CD8-positive, alpha-beta memory T cell (primary cell): ENCODE data around the gene KDM5A. TPM values are rescaled to one million over a fixed set of nuclear protein-coding genes. Genes with fewer than 3 reads are reported as not detected.
"Not testable (repeated sequence)": the region's sequence is repeated elsewhere in the genome, so short reads cannot be mapped to it uniquely, and the experiment has no call there.

Experiments used
- CTCF ChIA-PET: fragments of 350-600 bp; sonication (Branson Sonifier 250); formaldehyde crosslinking; loops from one replicate; lab custom pipeline; 2021; ENCODE audit warnings: antibody characterized with exemption; lab: Charles Lee
- POLR2A ChIA-PET: fragments of 350-600 bp; sonication (Branson Sonifier 250); formaldehyde crosslinking; loops from one replicate; lab custom pipeline; 2021; ENCODE audit warnings: antibody characterized with exemption; lab: Charles Lee
- DNase-seq, 5 donors: peaks; one replicate each; pipeline versions ENCODE4 v3.0.0 to v3.0.0-alpha.2; 2020 to 2022; ENCODE audit warnings: mixed read lengths in 1 of 5
- H3K27ac ChIP-seq: one replicate; pipeline ENCODE4 v1.7.0; 2013; ENCODE audit warnings: low read depth, mild to moderate bottlenecking, low read length, moderate library complexity
- H3K27me3 ChIP-seq: 2 replicates; pipeline ENCODE4 v1.7.0; 2013; ENCODE audit warnings: low read length, mild to moderate bottlenecking; ENCODE audit not compliant: insufficient read depth, poor library complexity, severe bottlenecking
- H3K36me3 ChIP-seq: 2 replicates; pipeline ENCODE4 v1.7.0; 2013; ENCODE audit warnings: mild to moderate bottlenecking, low read length, moderate library complexity; ENCODE audit not compliant: insufficient read depth
- H3K4me1 ChIP-seq: 2 replicates; pipeline ENCODE4 v1.7.0; 2013; ENCODE audit warnings: mild to moderate bottlenecking, low read length, moderate library complexity; ENCODE audit not compliant: insufficient read depth
- H3K4me3 ChIP-seq: 2 replicates; pipeline ENCODE4 v1.7.0; 2013; ENCODE audit warnings: mild to moderate bottlenecking, low read length
- H3K9me3 ChIP-seq: 2 replicates; pipeline ENCODE4 v1.7.0; 2013; ENCODE audit warnings: mild to moderate bottlenecking, low read length
- H3K27ac Mint-ChIP-seq, 8 donors: one replicate each; pipeline ENCODE4 v1.8.0; 2020 to 2021; ENCODE audit warnings: mixed read lengths in 8 of 8, mild to moderate bottlenecking in 6 of 8, inconsistent platforms in 3 of 8, moderate library complexity in 3 of 8
- H3K27me3 Mint-ChIP-seq, 2 donors: one replicate each; pipeline ENCODE4 v1.8.0; 2020 to 2021; ENCODE audit warnings: mixed read lengths in 2 of 2, mild to moderate bottlenecking in 1 of 2, moderate library complexity in 1 of 2
- H3K36me3 Mint-ChIP-seq, 3 donors: one replicate each; pipeline ENCODE4 v1.8.0; 2020 to 2021; ENCODE audit warnings: mixed read lengths in 3 of 3, inconsistent platforms in 1 of 3, mild to moderate bottlenecking in 1 of 3
- H3K4me1 Mint-ChIP-seq, 3 donors: one replicate each; pipeline ENCODE4 v1.8.0; 2020 to 2021; ENCODE audit warnings: mixed read lengths in 3 of 3, inconsistent platforms in 1 of 3, mild to moderate bottlenecking in 1 of 3
- H3K4me3 Mint-ChIP-seq, 7 donors: one replicate each; pipeline ENCODE4 v1.8.0; 2020 to 2021; ENCODE audit warnings: mixed read lengths in 7 of 7, mild to moderate bottlenecking in 6 of 7, moderate library complexity in 4 of 7, inconsistent platforms in 2 of 7
- H3K9me3 Mint-ChIP-seq, 5 donors: one replicate each; pipeline ENCODE4 v1.8.0; 2020 to 2022; ENCODE audit warnings: mixed read lengths in 5 of 5, mild to moderate bottlenecking in 3 of 5, moderate library complexity in 2 of 5, inconsistent platforms in 1 of 5
- polyA plus RNA-seq: library from polyadenylated mRNA; unstranded; fragments of 300-500 nt; fragmentation: Illumina TruSeq; gene quantifications from one replicate; pipeline ENCODE4 v1.2.3, GENCODE V29; 2021
- total RNA-seq, 2 experiments: library from RNA; stranded (reverse); gene quantifications; one replicate each; pipeline ENCODE4 v1.2.3, GENCODE V29; 2021

Gene KDM5A
- total RNA-seq (10 to 100 TPM; 71.8 to 75.6 TPM), polyA plus RNA-seq (76.6 TPM)

GRCh38 chr12:389142-390096, at the start of gene KDM5A:
Gene KDM5A, minus strand, starts transcription at chr12:389320. Its CDS starts 229 bp downstream, at chr12:389091.
- Histone ChIP-seq H3K36me3 (peaks cover 3% of the 10 kb centered on the region), H3K9me3 (no peaks in the 10 kb centered on the region), H3K27ac (peak within 1 kb of the TSS; percentile 94), H3K27me3 (no peaks in the 10 kb centered on the region), H3K4me3 (peak within 1 kb of the TSS; percentile 78), H3K4me1 (peaks cover 44% of the 10 kb centered on the region)
- H3K36me3 Mint-ChIP-seq = peaks cover 5 to 34% (median 5%) of the 10 kb centered on the region in 3 donors
- ChIA-PET CTCF (interaction anchor here (3.7 kb wide), 1 partner anchor 12 kb away, joined by 25 read pairs; the partner anchor contains the start of gene CCDC77), POLR2A (interaction anchor here (0.6 to 2.9 kb wide), 5 partner anchors 11 to 174 kb away, joined by 3 to 33 read pairs (median 4); partner anchors contain the start of gene CCDC77)
- peaks cover 0 to 6% of the 10 kb centered on the region in 2 donors for H3K27me3 Mint-ChIP-seq
- peak within 1 kb of the TSS; percentile 93 to 100 (median 97) for H3K4me3 Mint-ChIP-seq
- H3K27ac Mint-ChIP-seq = peak within 1 kb of the TSS; percentile 98 to 100 (median 99)
- DNase-seq = peak; percentile 86 to 94 (median 92)
- peaks cover 0 to 3% (median 0%) of the 10 kb centered on the region in 5 donors for H3K9me3 Mint-ChIP-seq
- H3K4me1 Mint-ChIP-seq = peaks cover 40 to 55% (median 53%) of the 10 kb centered on the region in 3 donors

- DNase-seq, H3K27ac ChIP-seq, H3K27me3 ChIP-seq, H3K4me1 ChIP-seq, H3K4me1 Mint-ChIP-seq, H3K27ac Mint-ChIP-seq, H3K4me3 Mint-ChIP-seq, H3K9me3 Mint-ChIP-seq, H3K9me3 ChIP-seq, CTCF ChIA-PET, H3K4me3 ChIP-seq, H3K36me3 ChIP-seq, H3K27me3 Mint-ChIP-seq: not testable (repeated sequence)
- H3K36me3 Mint-ChIP-seq = peaks cover 9 to 69% (median 28%) of the 10 kb centered on the region in 3 donors
- POLR2A ChIA-PET = interaction anchor here (0.7 kb wide), 1 partner anchor 25 kb away, joined by 3 read pairs; no protein-coding TSS in a partner anchor
Observed at GRCh38 chr12:435737-436136, 46.6 kb upstream of the KDM5A start.

GRCh38 chr12:422526-422925, 33.4 kb upstream of the KDM5A start:
- no peak overlapping the region for H3K4me3 ChIP-seq
- H3K27ac Mint-ChIP-seq = peak overlapping the region in 3 of 8 donors; percentile 52 to 67 (median 60)

GRCh38 chr12:418432-418831, 29.3 kb upstream of the KDM5A start:
- Mint-ChIP-seq H3K27me3 (no peaks in the 10 kb centered on the region), H3K27ac (peak overlapping the region in 1 of 8 donors; percentile 63), H3K4me1 (no peaks in the 10 kb centered on the region), H3K36me3 (peaks cover 13 to 48% (median 20%) of the 10 kb centered on the region in 3 donors), H3K4me3 (no peak overlapping the region), H3K9me3 (no peaks in the 10 kb centered on the region)
- Histone ChIP-seq H3K27ac (no peak overlapping the region), H3K9me3 (no peaks in the 10 kb centered on the region), H3K4me3 (no peak overlapping the region), H3K36me3 (peaks cover 11% of the 10 kb centered on the region), H3K4me1 (no peaks in the 10 kb centered on the region), H3K27me3 (no peaks in the 10 kb centered on the region)
- CTCF ChIA-PET = interaction anchor here (0.7 kb wide), 1 partner anchor 128 kb away, joined by 3 read pairs; no protein-coding TSS in a partner anchor
- POLR2A ChIA-PET = no interaction called here
- no peak for DNase-seq

More at GRCh38 chr12:422526-422925, 33.4 kb upstream of the KDM5A start:
- Histone ChIP-seq H3K4me1 (no peaks in the 10 kb centered on the region), H3K27me3 (no peaks in the 10 kb centered on the region), H3K9me3 (no peaks in the 10 kb centered on the region), H3K36me3 (peaks cover 7% of the 10 kb centered on the region), H3K27ac (no peak overlapping the region)
- Mint-ChIP-seq H3K4me1 (no peaks in the 10 kb centered on the region), H3K9me3 (no peaks in the 10 kb centered on the region), H3K36me3 (peaks cover 7 to 46% (median 9%) of the 10 kb centered on the region in 3 donors), H3K4me3 (no peak overlapping the region), H3K27me3 (no peaks in the 10 kb centered on the region)
- ChIA-PET CTCF (no interaction called here), POLR2A (no interaction called here)
- no peak for DNase-seq

- CTCF ChIA-PET = no interaction called here
- Mint-ChIP-seq H3K36me3 (peaks cover 23 to 57% (median 25%) of the 10 kb centered on the region in 3 donors), H3K4me3 (no peak overlapping the region), H3K27me3 (no peaks in the 10 kb centered on the region), H3K4me1 (no peaks in the 10 kb centered on the region), H3K27ac (no peak overlapping the region), H3K9me3 (no peaks in the 10 kb centered on the region)
- DNase-seq = no peak
- POLR2A ChIA-PET = no interaction called here
- Histone ChIP-seq H3K36me3 (peaks cover 14% of the 10 kb centered on the region), H3K27me3 (no peaks in the 10 kb centered on the region), H3K4me3 (no peak overlapping the region), H3K27ac (no peak overlapping the region), H3K9me3 (no peaks in the 10 kb centered on the region), H3K4me1 (no peaks in the 10 kb centered on the region)
Observed at GRCh38 chr12:414859-415258, 25.7 kb upstream of the KDM5A start.

- no peaks in the 10 kb centered on the region for H3K36me3 ChIP-seq
- no peak for DNase-seq
- no peaks in the 10 kb centered on the region for H3K9me3 Mint-ChIP-seq
- ChIA-PET CTCF (interaction anchor here (1.4 to 2.9 kb wide), 4 partner anchors 12 to 54 kb away, joined by 3 to 25 read pairs (median 5); partner anchors contain the start of gene KDM5A), POLR2A (interaction anchor here (3.6 kb wide), 1 partner anchor 13 kb away, joined by 33 read pairs; the partner anchor contains the start of gene KDM5A)
- no peak overlapping the region for H3K4me3 Mint-ChIP-seq
- peaks cover 0 to 1% of the 10 kb centered on the region in 2 donors for H3K27me3 Mint-ChIP-seq
- no peak overlapping the region for H3K27ac Mint-ChIP-seq
- peak overlapping the region; percentile 90 for H3K4me3 ChIP-seq
- H3K27me3 ChIP-seq = no peaks in the 10 kb centered on the region
- H3K27ac ChIP-seq = peak overlapping the region; percentile 62
- H3K4me1 ChIP-seq = peaks cover 14% of the 10 kb centered on the region
- no peaks in the 10 kb centered on the region for H3K4me1 Mint-ChIP-seq
- peaks cover 0 to 14% (median 2%) of the 10 kb centered on the region in 3 donors for H3K36me3 Mint-ChIP-seq
- no peaks in the 10 kb centered on the region for H3K9me3 ChIP-seq
Observed at GRCh38 chr12:402029-402389, 12.9 kb upstream of the KDM5A start.

- H3K4me1 ChIP-seq = peaks cover 14% of the 10 kb centered on the region
- Mint-ChIP-seq H3K4me3 (no peak within 1 kb of the TSS), H3K4me1 (no peaks in the 10 kb centered on the region), H3K27ac (no peak within 1 kb of the TSS), H3K27me3 (peaks cover 0 to 1% of the 10 kb centered on the region in 2 donors), H3K9me3 (no peaks in the 10 kb centered on the region), H3K36me3 (peaks cover 0 to 12% (median 2%) of the 10 kb centered on the region in 3 donors)
- H3K27ac ChIP-seq = peak within 1 kb of the TSS; percentile 62
- CTCF ChIA-PET = interaction anchor here (1.1 to 2.9 kb wide), 6 partner anchors 11 to 146 kb away, joined by 3 to 25 read pairs (median 3); partner anchors contain the start of gene KDM5A
- no peaks in the 10 kb centered on the region for H3K36me3 ChIP-seq
- H3K27me3 ChIP-seq = no peaks in the 10 kb centered on the region
- peak; percentile 86 to 96 (median 93) for DNase-seq
- H3K9me3 ChIP-seq = no peaks in the 10 kb centered on the region
- H3K4me3 ChIP-seq = peak within 1 kb of the TSS; percentile 90
- POLR2A ChIA-PET = interaction anchor here (0.5 to 3.6 kb wide), 4 partner anchors 12 to 590 kb away, joined by 3 to 33 read pairs (median 4); partner anchors contain the start of gene KDM5A
Observed at GRCh38 chr12:401235-402028, 12.3 kb upstream of the KDM5A start, which contains the start of gene CCDC77. Gene CCDC77, plus strand, starts transcription at chr12:401644. Its CDS starts 7,740 bp downstream, at chr12:409384.
